Measurements from ENCODE around the gene EARS2. TPM values are rescaled to one million over a fixed set of nuclear protein-coding genes. Genes with fewer than 3 reads are reported as not detected.

Gene EARS2
- polyA plus RNA-seq, 3 donors from 2014 or later = 6.3 to 14.1 (median 9.5) TPM

DNA sequence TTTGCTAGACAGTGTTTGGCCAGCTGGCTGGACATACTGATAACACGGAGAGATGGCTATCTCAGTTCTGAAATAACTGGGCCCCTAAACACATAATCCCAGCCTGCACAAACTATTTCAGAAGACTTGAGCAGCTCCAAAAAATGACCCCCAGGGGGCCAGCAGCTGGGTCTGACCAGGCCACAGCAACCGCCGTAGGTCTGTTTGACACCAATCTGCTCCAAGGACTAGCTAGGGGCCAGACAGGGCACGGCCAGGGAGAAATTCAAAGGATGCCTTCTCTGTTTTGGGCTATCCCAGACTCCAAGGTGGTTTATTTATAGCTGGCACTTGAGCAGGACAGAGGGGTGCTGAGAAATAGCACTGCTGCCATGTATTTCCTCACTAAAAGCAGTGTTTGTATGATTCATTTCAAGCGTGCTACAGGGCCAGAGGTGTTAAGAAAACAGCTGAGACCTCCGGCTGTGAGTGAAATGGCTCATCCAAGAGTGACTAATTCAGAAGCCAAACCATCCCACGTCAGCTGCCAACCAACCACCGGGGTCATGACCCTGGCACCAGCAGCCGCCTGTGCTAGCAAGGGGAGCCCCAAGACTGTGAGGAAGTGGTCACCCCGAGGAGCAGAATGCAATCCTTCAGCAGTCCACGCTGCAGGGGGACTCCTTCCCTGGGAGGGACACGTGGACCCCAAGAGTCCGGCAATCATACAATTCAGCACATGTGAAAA lies 52.5 kb downstream of the EARS2 start:
- Mint-ChIP-seq H3K27ac (peak overlapping the region; percentile 87 to 95 (median 92)), H3K4me1 (peaks cover 59 to 75% of the 10 kb centered on the region in 2 donors), H3K27me3 (ENCODE audit: low read depth in 3 of 3) (peaks cover 3 to 16% (median 9%) of the 10 kb centered on the region in 3 donors), H3K36me3 (no peaks in the 10 kb centered on the region), H3K4me3 (peak overlapping the region in 4 of 5 donors; percentile 7 to 71 (median 39)), H3K9me3 (no peaks in the 10 kb centered on the region)
- peak; percentile 68 to 86 (median 68) for DNase-seq

GRCh38 chr16:23504076-23504452 lies 53.1 kb downstream of the EARS2 start:
- no peaks in the 10 kb centered on the region for H3K36me3 Mint-ChIP-seq
- H3K27ac Mint-ChIP-seq = peak overlapping the region; percentile 87 to 95 (median 92)
- H3K4me1 Mint-ChIP-seq = peaks cover 53 to 69% of the 10 kb centered on the region in 2 donors
- H3K4me3 Mint-ChIP-seq = peak overlapping the region in 3 of 5 donors; percentile 7 to 71 (median 39)
- peaks cover 3 to 15% (median 9%) of the 10 kb centered on the region in 3 donors for H3K27me3 Mint-ChIP-seq (ENCODE audit: low read depth in 3 of 3)
- H3K9me3 Mint-ChIP-seq = no peaks in the 10 kb centered on the region
- peak in 1 of 3 donors; percentile 48 for DNase-seq

DNA sequence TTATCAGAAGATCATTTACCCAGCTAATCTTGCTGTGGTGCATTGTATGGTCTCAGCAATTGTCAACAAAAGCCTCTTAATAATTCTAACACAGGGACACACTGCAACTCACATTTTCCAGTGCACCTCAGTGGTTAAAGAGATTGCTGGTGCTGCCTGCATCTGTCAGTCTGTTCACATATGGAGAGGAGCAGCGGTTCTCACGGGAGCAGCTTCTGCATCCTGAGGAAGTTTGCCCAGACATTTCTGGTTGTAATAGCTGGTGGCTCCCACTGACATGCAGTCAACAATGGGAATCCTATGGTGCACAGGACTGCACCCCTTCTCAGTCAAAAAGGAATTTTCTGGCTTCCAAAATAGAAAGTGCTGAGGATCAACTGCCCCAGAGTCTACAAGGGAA lies 54.7 kb downstream of the EARS2 start:
- Mint-ChIP-seq H3K4me3 (no peak overlapping the region), H3K27ac (peak overlapping the region in 4 of 6 donors; percentile 26 to 87 (median 76)), H3K9me3 (no peaks in the 10 kb centered on the region), H3K27me3 (ENCODE audit: low read depth in 3 of 3) (peaks cover 3 to 10% (median 5%) of the 10 kb centered on the region in 3 donors), H3K4me1 (peaks cover 47 to 69% of the 10 kb centered on the region in 2 donors), H3K36me3 (no peaks in the 10 kb centered on the region)
- DNase-seq = no peak

- Mint-ChIP-seq H3K36me3 (no peaks in the 10 kb centered on the region), H3K9me3 (no peaks in the 10 kb centered on the region), H3K4me1 (peaks cover 49 to 65% of the 10 kb centered on the region in 2 donors), H3K4me3 (no peak overlapping the region), H3K27me3 (ENCODE audit: low read depth in 3 of 3) (peaks cover 5 to 10% (median 5%) of the 10 kb centered on the region in 3 donors), H3K27ac (peak overlapping the region in 1 of 6 donors; percentile 35)
- no peak for DNase-seq
Observed at GRCh38 chr16:23501291-23501690, 55.9 kb downstream of the EARS2 start.

GRCh38 chr16:23500862-23501225 lies 56.3 kb downstream of the EARS2 start:
- H3K9me3 Mint-ChIP-seq = no peaks in the 10 kb centered on the region
- H3K27ac Mint-ChIP-seq = no peak overlapping the region
- H3K27me3 Mint-ChIP-seq (ENCODE audit: low read depth in 3 of 3) = peaks cover 4 to 10% (median 5%) of the 10 kb centered on the region in 3 donors
- H3K4me3 Mint-ChIP-seq = no peak overlapping the region
- H3K36me3 Mint-ChIP-seq = no peaks in the 10 kb centered on the region
- DNase-seq = no peak
- H3K4me1 Mint-ChIP-seq = peaks cover 46 to 60% of the 10 kb centered on the region in 2 donors

GRCh38 chr16:23500212-23500861 lies 56.8 kb downstream of the EARS2 start:
- Mint-ChIP-seq H3K4me1 (peaks cover 43 to 55% of the 10 kb centered on the region in 2 donors), H3K27me3 (ENCODE audit: low read depth in 3 of 3) (peaks cover 4 to 10% (median 5%) of the 10 kb centered on the region in 3 donors), H3K27ac (no peak overlapping the region)

GRCh38 chr16:23499801-23500200 lies 57.3 kb downstream of the EARS2 start:
- Mint-ChIP-seq H3K36me3 (peaks cover 0 to 4% (median 4%) of the 10 kb centered on the region in 3 donors), H3K4me1 (peaks cover 37 to 50% of the 10 kb centered on the region in 2 donors), H3K9me3 (no peaks in the 10 kb centered on the region), H3K27ac (no peak overlapping the region), H3K4me3 (no peak overlapping the region), H3K27me3 (ENCODE audit: low read depth in 3 of 3) (peaks cover 1 to 9% (median 5%) of the 10 kb centered on the region in 3 donors)
- no peak for DNase-seq

More at GRCh38 chr16:23500212-23500861, 56.8 kb downstream of the EARS2 start:
- no peaks in the 10 kb centered on the region for H3K9me3 Mint-ChIP-seq
- DNase-seq = no peak
- no peaks in the 10 kb centered on the region for H3K36me3 Mint-ChIP-seq
- no peak overlapping the region for H3K4me3 Mint-ChIP-seq

GRCh38 chr16:23498863-23499262 lies 58.3 kb downstream of the EARS2 start:
- H3K9me3 Mint-ChIP-seq = no peaks in the 10 kb centered on the region
- H3K4me1 Mint-ChIP-seq = peaks cover 28 to 41% of the 10 kb centered on the region in 2 donors
- DNase-seq = no peak
- peaks cover 0 to 13% (median 7%) of the 10 kb centered on the region in 3 donors for H3K27me3 Mint-ChIP-seq (ENCODE audit: low read depth in 3 of 3)
- H3K36me3 Mint-ChIP-seq = peaks cover 0 to 7% (median 4%) of the 10 kb centered on the region in 3 donors
- peak overlapping the region in 1 of 6 donors; percentile 11 for H3K27ac Mint-ChIP-seq
- no peak overlapping the region for H3K4me3 Mint-ChIP-seq

DNA sequence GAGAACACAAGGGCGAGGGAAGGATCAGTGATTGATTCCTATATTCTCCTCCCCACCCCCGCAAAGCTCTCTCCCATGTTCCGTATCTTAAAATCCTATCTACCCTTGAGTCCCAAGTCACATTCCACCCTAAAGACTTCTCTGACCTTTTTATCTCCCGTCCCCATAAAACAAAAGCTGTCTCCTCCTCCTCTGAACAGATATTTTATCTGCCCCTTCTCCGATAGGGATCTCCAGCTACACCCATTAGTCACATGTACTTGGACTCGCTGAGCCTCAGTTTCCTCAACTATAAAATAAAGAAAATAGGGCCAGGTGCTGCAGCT lies 59.6 kb downstream of the EARS2 start:
- H3K27me3 Mint-ChIP-seq (ENCODE audit: low read depth in 3 of 3) = peaks cover 0 to 13% (median 7%) of the 10 kb centered on the region in 3 donors
- H3K36me3 Mint-ChIP-seq = peaks cover 0 to 11% (median 10%) of the 10 kb centered on the region in 3 donors
- DNase-seq = no peak
- peak overlapping the region in 2 of 6 donors; percentile 4 to 67 for H3K27ac Mint-ChIP-seq
- no peaks in the 10 kb centered on the region for H3K9me3 Mint-ChIP-seq
- peak overlapping the region in 1 of 5 donors; percentile 16 for H3K4me3 Mint-ChIP-seq
- H3K4me1 Mint-ChIP-seq = peaks cover 18 to 27% of the 10 kb centered on the region in 2 donors

DNA sequence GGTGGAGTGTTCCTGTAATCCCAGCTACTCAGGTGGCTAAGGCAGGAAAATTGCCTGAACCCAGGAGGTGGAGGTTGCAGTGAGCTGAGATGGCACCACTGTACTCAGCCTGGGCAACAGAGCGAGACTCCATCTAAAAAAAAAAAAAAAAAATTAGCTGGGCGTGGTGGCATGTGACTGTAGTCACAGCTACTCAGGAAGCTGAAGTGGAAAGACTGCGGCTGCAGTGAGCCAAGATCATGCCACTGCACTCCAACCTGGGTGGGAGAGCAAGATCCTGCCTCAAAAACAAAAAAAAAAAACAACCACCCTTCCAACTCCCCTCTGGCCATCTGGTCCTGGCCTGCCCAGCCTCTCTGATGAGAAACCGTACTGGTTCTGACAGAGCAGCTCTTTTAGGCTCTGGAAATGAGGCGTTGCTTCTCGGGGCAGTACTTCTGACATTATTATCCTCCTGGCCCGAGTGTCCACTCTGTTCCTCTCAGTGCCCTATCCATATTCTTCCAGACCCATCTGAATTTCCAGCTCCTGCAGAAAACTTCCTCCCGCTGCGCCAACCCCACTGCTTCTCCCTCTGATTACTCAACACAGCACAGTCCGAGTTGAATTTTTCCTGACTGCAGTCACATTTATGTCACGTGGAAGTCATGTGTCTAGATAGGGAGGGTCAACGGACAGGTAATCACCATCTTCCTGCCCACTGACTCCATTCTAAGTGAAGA lies 60.2 kb downstream of the EARS2 start:
- no peak for DNase-seq
- peak overlapping the region in 1 of 5 donors; percentile 16 for H3K4me3 Mint-ChIP-seq
- H3K4me1 Mint-ChIP-seq = peaks cover 15 to 22% of the 10 kb centered on the region in 2 donors

DNA sequence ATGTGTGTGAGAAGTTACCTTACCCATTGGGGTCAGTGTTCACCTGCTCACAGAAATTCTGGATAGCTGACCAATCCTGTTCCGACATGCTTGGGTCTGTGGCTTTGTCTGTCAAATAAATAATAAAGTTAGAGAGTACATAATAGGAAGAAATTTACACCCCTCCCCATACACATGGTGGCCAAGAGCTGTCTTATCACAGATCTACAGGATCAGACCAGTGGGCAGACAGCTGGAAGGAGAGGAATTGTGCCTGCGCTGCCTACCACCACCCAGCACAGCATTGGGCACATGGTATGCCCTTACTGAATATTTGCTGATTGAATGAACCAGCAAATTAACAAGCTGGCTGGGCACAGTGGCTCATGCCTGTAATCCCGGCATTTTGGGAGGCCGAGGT lies 61.5 kb downstream of the EARS2 start:
- Mint-ChIP-seq H3K9me3 (no peaks in the 10 kb centered on the region), H3K27ac (peak overlapping the region in 1 of 6 donors; percentile 7), H3K4me1 (peaks cover 14 to 16% of the 10 kb centered on the region in 2 donors), H3K4me3 (no peak overlapping the region), H3K27me3 (ENCODE audit: low read depth in 3 of 3) (peaks cover 0 to 15% (median 4%) of the 10 kb centered on the region in 3 donors), H3K36me3 (peaks cover 3 to 23% (median 16%) of the 10 kb centered on the region in 3 donors)
- DNase-seq = no peak

More for the DNA sequence above, 60.2 kb downstream of the EARS2 start:
- Mint-ChIP-seq H3K36me3 (peaks cover 0 to 14% (median 12%) of the 10 kb centered on the region in 3 donors), H3K27ac (peak overlapping the region in 2 of 6 donors; percentile 4 to 67), H3K9me3 (no peaks in the 10 kb centered on the region), H3K27me3 (ENCODE audit: low read depth in 3 of 3) (peaks cover 0 to 13% (median 5%) of the 10 kb centered on the region in 3 donors)

- H3K9me3 Mint-ChIP-seq = no peaks in the 10 kb centered on the region
- peaks cover 12 to 34% (median 22%) of the 10 kb centered on the region in 3 donors for H3K36me3 Mint-ChIP-seq
- H3K27ac Mint-ChIP-seq = peak overlapping the region in 1 of 6 donors; percentile 28
- H3K4me3 Mint-ChIP-seq = no peak overlapping the region
- H3K27me3 Mint-ChIP-seq (ENCODE audit: low read depth in 3 of 3) = peaks cover 0 to 12% (median 4%) of the 10 kb centered on the region in 3 donors
- DNase-seq = no peak
- peaks cover 14 to 16% of the 10 kb centered on the region in 2 donors for H3K4me1 Mint-ChIP-seq
Observed at GRCh38 chr16:23494188-23494587, 63.0 kb downstream of the EARS2 start.

DNA sequence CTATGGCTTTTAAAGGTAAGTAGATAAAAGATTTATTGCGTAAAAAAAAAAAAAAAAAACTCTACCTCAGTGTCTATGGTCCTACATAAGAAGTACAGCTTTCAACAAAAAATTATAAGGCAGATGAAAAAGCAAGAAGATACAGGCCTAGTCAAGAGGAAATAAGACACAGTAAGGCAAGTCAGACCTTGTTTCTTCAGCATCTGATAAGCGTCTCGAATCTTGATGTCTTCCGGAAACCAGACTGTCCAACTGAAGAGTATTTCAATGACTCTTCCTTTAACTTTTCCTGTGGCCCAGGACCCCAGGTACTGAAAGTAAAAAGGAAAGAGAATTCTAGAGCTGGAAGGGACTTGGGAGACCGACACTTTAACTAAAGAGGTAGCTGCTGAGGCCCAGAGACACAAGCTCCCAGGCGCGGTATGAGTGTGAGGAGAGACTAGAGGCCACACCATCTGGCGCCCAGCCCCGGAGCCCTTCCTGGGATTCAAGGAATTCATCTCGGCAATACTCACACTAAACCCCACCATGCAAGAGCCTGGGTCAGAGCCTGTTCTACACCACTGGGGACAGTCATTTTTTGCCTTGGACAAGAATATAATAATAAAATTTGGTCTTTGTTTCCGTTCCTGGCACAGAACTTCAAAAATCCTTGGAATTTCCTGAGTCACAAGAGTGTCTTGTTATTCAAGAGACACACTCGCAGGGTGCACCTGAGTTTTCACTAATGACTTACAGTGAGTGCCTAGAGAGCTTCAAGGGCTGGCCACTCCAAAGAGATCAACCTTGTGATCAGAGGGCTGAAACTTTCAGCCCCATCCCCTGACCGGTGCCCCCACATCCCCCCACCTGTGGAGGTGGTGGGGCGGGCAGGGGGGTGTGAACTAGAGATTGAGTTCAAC lies 65.4 kb downstream of the EARS2 start:
- peaks cover 15 to 39% (median 22%) of the 10 kb centered on the region in 3 donors for H3K36me3 Mint-ChIP-seq
- peaks cover 0 to 3% of the 10 kb centered on the region in 2 donors for H3K4me1 Mint-ChIP-seq
- DNase-seq = no peak

More for the DNA sequence above, 65.4 kb downstream of the EARS2 start:
- H3K27ac Mint-ChIP-seq = peak overlapping the region in 2 of 6 donors; percentile 21 to 35
- H3K9me3 Mint-ChIP-seq = no peaks in the 10 kb centered on the region
- no peak overlapping the region for H3K4me3 Mint-ChIP-seq
- H3K27me3 Mint-ChIP-seq (ENCODE audit: low read depth in 3 of 3) = peaks cover 0 to 12% (median 2%) of the 10 kb centered on the region in 3 donors

Measured in immature natural killer cell (primary cell).